Mesodermal cell (in vitro differentiated cells): Measurements from ENCODE around the gene SUGP1.

Experiments used
- H3K27ac ChIP-seq: 2 replicates; pipeline ENCODE4 v1.7.0; 2013; ENCODE audit warnings: mild to moderate bottlenecking, low read depth, low read length, moderate library complexity; ENCODE audit not compliant: severe bottlenecking
- H3K36me3 ChIP-seq: 2 replicates; pipeline ENCODE4 v1.7.1; 2013; ENCODE audit warnings: mild to moderate bottlenecking, low read length, moderate library complexity; ENCODE audit not compliant: control insufficient read depth, insufficient read depth
- H3K4me1 ChIP-seq: one replicate; pipeline ENCODE4 v1.7.1; 2013; ENCODE audit warnings: mild to moderate bottlenecking, low read length; ENCODE audit not compliant: insufficient read depth, control insufficient read depth, poor library complexity, severe bottlenecking
- H3K4me3 ChIP-seq: 2 replicates; pipeline ENCODE4 v1.7.0; 2013; ENCODE audit warnings: low read length, control low read depth, mild to moderate bottlenecking; ENCODE audit not compliant: insufficient read depth, poor library complexity, severe bottlenecking; ENCODE audit errors: extremely low read depth
- H3K9me3 ChIP-seq: 2 replicates; pipeline ENCODE4 v1.7.1; 2013; ENCODE audit warnings: mild to moderate bottlenecking, low read length, moderate library complexity; ENCODE audit not compliant: control insufficient read depth
- WGBS, 2 experiments: methylation state at CpG; one replicate each; pipeline ENCODE4 v1.1.5; 2013; ENCODE audit warnings: missing lambda C conversion rate in 2 of 2; ENCODE audit not compliant: insufficient coverage in 2 of 2; 5-methylcytosine and 5-hydroxymethylcytosine counted together

SUGP1 gene

GRCh38 chr19:19321141-19321577, 850 bp upstream of the SUGP1 start:
- Histone ChIP-seq H3K27ac (peak overlapping the region; percentile 93), H3K4me3 (peak overlapping the region; percentile 99), H3K36me3 (peaks cover 55% of the 10 kb centered on the region), H3K9me3 (no peaks in the 10 kb centered on the region), H3K4me1 (peaks cover 11% of the 10 kb centered on the region)
- WGBS, 2 experiments, result 2% methylated on average over 28 to 30 of the region's 34 CpGs

- Histone ChIP-seq H3K36me3 (peaks cover 55% of the 10 kb centered on the region), H3K4me1 (peaks cover 11% of the 10 kb centered on the region), H3K27ac (peak overlapping the region; percentile 93), H3K9me3 (no peaks in the 10 kb centered on the region), H3K4me3 (peak overlapping the region; percentile 99)
- WGBS, 2 experiments, result 10% methylated on average over 27 to 30 of the region's 32 CpGs
These were observed 463 bp downstream of the SUGP1 start for GRCh38 chr19:19319732-19320360.

GRCh38 chr19:19316082-19316481, 4.2 kb downstream of the SUGP1 start:
- no peak overlapping the region for H3K27ac ChIP-seq
- H3K36me3 ChIP-seq, result peaks cover 56% of the 10 kb centered on the region
- WGBS, 2 experiments, result 75 to 100% methylated on average over 1 of the region's 1 CpG
- H3K9me3 ChIP-seq, result no peaks in the 10 kb centered on the region
- no peak overlapping the region for H3K4me3 ChIP-seq
- peaks cover 7% of the 10 kb centered on the region for H3K4me1 ChIP-seq

GRCh38 chr19:19315444-19315843, 4.9 kb downstream of the SUGP1 start:
- peaks cover 7% of the 10 kb centered on the region for H3K4me1 ChIP-seq
- WGBS, 2 experiments, result 83 to 88% methylated on average over 1 to 2 of the region's 2 CpGs
- no peak overlapping the region for H3K4me3 ChIP-seq
- H3K36me3 ChIP-seq, result peaks cover 63% of the 10 kb centered on the region
- H3K9me3 ChIP-seq, result no peaks in the 10 kb centered on the region
- H3K27ac ChIP-seq, result no peak overlapping the region

- no peak overlapping the region for H3K4me3 ChIP-seq
- no peaks in the 10 kb centered on the region for H3K4me1 ChIP-seq
- peaks cover 85% of the 10 kb centered on the region for H3K36me3 ChIP-seq
- H3K9me3 ChIP-seq, result no peaks in the 10 kb centered on the region
- no peak overlapping the region for H3K27ac ChIP-seq
- 95% methylated on average over 10 of the region's 10 CpGs for WGBS, 2 experiments
These were observed 11.9 kb downstream of the SUGP1 start for GRCh38 chr19:19308373-19308772.

- Histone ChIP-seq H3K36me3 (peaks cover 90% of the 10 kb centered on the region), H3K4me1 (no peaks in the 10 kb centered on the region), H3K4me3 (no peak overlapping the region), H3K9me3 (no peaks in the 10 kb centered on the region), H3K27ac (no peak overlapping the region)
- WGBS, 2 experiments, result 93 to 96% methylated on average over 9 of the region's 9 CpGs
These were observed 14.1 kb downstream of the SUGP1 start for GRCh38 chr19:19306191-19306590.

GRCh38 chr19:19305696-19306095, 14.6 kb downstream of the SUGP1 start:
- WGBS, 2 experiments, result 90 to 93% methylated on average over 8 to 15 of the region's 16 CpGs
- Histone ChIP-seq H3K36me3 (peaks cover 90% of the 10 kb centered on the region), H3K27ac (no peak overlapping the region)

GRCh38 chr19:19305066-19305465, 15.2 kb downstream of the SUGP1 start:
- Histone ChIP-seq H3K36me3 (peaks cover 90% of the 10 kb centered on the region), H3K4me3 (no peak overlapping the region), H3K9me3 (no peaks in the 10 kb centered on the region), H3K27ac (no peak overlapping the region), H3K4me1 (no peaks in the 10 kb centered on the region)
- WGBS, 2 experiments, result 98 to 100% methylated on average over 9 of the region's 10 CpGs

More at GRCh38 chr19:19305696-19306095, 14.6 kb downstream of the SUGP1 start:
- Histone ChIP-seq H3K4me1 (no peaks in the 10 kb centered on the region), H3K9me3 (no peaks in the 10 kb centered on the region), H3K4me3 (no peak overlapping the region)

- peaks cover 83% of the 10 kb centered on the region for H3K36me3 ChIP-seq
- H3K4me1 ChIP-seq, result no peaks in the 10 kb centered on the region
- H3K4me3 ChIP-seq, result no peak overlapping the region
- WGBS, 2 experiments, result 96% methylated on average over 10 to 12 of the region's 14 CpGs
- no peak overlapping the region for H3K27ac ChIP-seq
- no peaks in the 10 kb centered on the region for H3K9me3 ChIP-seq
These were observed 15.9 kb downstream of the SUGP1 start for GRCh38 chr19:19304186-19304965.

- no peaks in the 10 kb centered on the region for H3K4me1 ChIP-seq
- no peaks in the 10 kb centered on the region for H3K9me3 ChIP-seq
- WGBS, 2 experiments, result 96 to 97% methylated on average over 11 of the region's 14 CpGs
- H3K27ac ChIP-seq, result no peak overlapping the region
- H3K36me3 ChIP-seq, result peaks cover 82% of the 10 kb centered on the region
- no peak overlapping the region for H3K4me3 ChIP-seq
These were observed 16.9 kb downstream of the SUGP1 start for GRCh38 chr19:19303411-19303810.

GRCh38 chr19:19300613-19301012, 19.7 kb downstream of the SUGP1 start:
- peaks cover 77% of the 10 kb centered on the region for H3K36me3 ChIP-seq
- H3K4me3 ChIP-seq, result no peak overlapping the region
- WGBS, 2 experiments, result 91 to 98% methylated on average over 8 to 9 of the region's 12 CpGs
- H3K9me3 ChIP-seq, result no peaks in the 10 kb centered on the region
- no peak overlapping the region for H3K27ac ChIP-seq
- no peaks in the 10 kb centered on the region for H3K4me1 ChIP-seq
